Esophagus squamous epithelium (tissue), 5 donors: ENCODE data around the gene N4BP2. TPM values are rescaled to one million over a fixed set of nuclear protein-coding genes. Genes with fewer than 3 reads are reported as not detected.

Source experiments
- DNase-seq: peaks from one replicate; lab custom pipeline; 2025; lab: John Stamatoyannopoulos, UW
- H3K27ac ChIP-seq, 4 donors: fragments of 200-600 bp; sonication (generic); one replicate each; pipeline ENCODE4 v1.5.1; 2016 to 2019; ENCODE audit warnings: mild to moderate bottlenecking in 1 of 4
- H3K27me3 ChIP-seq, 4 donors: fragments of 200-600 bp; sonication (generic); 1 replicate in 3 of 4; 2 replicates in 1 of 4; pipeline versions ENCODE4 v1.5.1 to v1.6.0; 2017 to 2021; ENCODE audit warnings: antibody characterized with exemption in 1 of 4
- H3K36me3 ChIP-seq, 3 donors: fragments of 200-600 bp; sonication (generic); one replicate each; pipeline ENCODE4 v1.5.1; 2016 to 2019
- H3K4me1 ChIP-seq, 3 donors: fragments of 200-600 bp; sonication (generic); one replicate each; pipeline ENCODE4 v1.5.1; 2017 to 2019
- H3K4me3 ChIP-seq, 4 donors: fragments of 200-600 bp; sonication (generic); 1 replicate in 3 of 4; 2 replicates in 1 of 4; pipeline ENCODE4 v1.5.1; 2016 to 2019; ENCODE audit warnings: mild to moderate bottlenecking in 2 of 4, moderate library complexity in 1 of 4
- H3K9me3 ChIP-seq, 3 donors: fragments of 200-600 bp; sonication (generic); one replicate each; pipeline ENCODE4 v1.5.1; 2016 to 2019
- POLR2A ChIP-seq, 4 donors: fragments of 450-650 bp; IDR thresholded peaks; one replicate each; pipeline ENCODE4 v1.6.1; 2017; ENCODE audit warnings: antibody characterized with exemption in 4 of 4, mild to moderate bottlenecking in 4 of 4, moderate library complexity in 3 of 4
- WGBS, 2 donors: methylation state at CpG; one replicate each; pipeline ENCODE4 v1.1.5; 2018; 5-methylcytosine and 5-hydroxymethylcytosine counted together
- intact Hi-C: fragments of 100-400 bp; cut with DNase I; formaldehyde crosslinking; loops from one replicate; pipeline ENCODE4 v1.15.0; 2022
- total RNA-seq, 4 donors: library from RNA; depleted of rRNA; stranded (reverse); fragments of >200 nt; gene quantifications; one replicate each; pipeline ENCODE4 v1.1.0, GENCODE V29; 2016
- TF ChIP-seq, protein P1 (sequence below), 6 experiments: fragments of 450-650 bp in 4 of 6; fragments of 200-600 bp in 2 of 6; sonication (generic) in 2 of 6; IDR thresholded peaks; one replicate each; pipeline ENCODE4 v1.5.1; 2016 to 2019; ENCODE audit warnings: antibody characterized with exemption in 6 of 6, mild to moderate bottlenecking in 4 of 6, moderate library complexity in 4 of 6
- donor health status: DM: yes; HTN: yes; CAD: no.

Gene N4BP2
- total RNA-seq, 4 donors from 2014 or later: 4.2 to 11.1 (median 6.7) TPM

DNA sequence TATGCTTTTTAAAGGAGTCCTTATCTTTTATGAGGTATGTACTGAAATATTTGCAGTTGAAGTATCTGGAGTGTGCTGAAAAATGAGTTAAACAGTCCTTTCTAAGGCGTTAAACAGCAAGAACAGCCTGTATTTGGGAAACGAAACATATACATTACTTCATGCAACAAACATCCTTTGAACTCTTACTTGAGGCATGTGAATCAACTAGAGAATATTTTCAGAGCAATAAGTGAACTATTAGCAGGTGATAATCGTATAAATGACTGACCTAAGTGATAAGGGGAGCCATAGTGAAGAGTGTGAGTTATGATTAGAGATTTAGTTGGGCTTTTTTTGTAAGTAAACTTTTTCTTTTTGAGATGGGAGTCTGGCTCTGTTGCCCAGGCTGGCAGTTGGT, 94.3 kb downstream of the N4BP2 start:
- intact Hi-C loops: loop anchor here (5.0 kb wide), 1 partner anchor 156 kb away; no protein-coding TSS in a partner anchor
- Histone ChIP-seq H3K27me3 (no peaks in the 10 kb centered on the region), H3K27ac (no peak overlapping the region), H3K4me3 (no peak overlapping the region), H3K4me1 (no peaks in the 10 kb centered on the region), H3K9me3 (no peaks in the 10 kb centered on the region), H3K36me3 (no peaks in the 10 kb centered on the region)
- no peak for DNase-seq
- TF ChIP-seq, protein P1, sequence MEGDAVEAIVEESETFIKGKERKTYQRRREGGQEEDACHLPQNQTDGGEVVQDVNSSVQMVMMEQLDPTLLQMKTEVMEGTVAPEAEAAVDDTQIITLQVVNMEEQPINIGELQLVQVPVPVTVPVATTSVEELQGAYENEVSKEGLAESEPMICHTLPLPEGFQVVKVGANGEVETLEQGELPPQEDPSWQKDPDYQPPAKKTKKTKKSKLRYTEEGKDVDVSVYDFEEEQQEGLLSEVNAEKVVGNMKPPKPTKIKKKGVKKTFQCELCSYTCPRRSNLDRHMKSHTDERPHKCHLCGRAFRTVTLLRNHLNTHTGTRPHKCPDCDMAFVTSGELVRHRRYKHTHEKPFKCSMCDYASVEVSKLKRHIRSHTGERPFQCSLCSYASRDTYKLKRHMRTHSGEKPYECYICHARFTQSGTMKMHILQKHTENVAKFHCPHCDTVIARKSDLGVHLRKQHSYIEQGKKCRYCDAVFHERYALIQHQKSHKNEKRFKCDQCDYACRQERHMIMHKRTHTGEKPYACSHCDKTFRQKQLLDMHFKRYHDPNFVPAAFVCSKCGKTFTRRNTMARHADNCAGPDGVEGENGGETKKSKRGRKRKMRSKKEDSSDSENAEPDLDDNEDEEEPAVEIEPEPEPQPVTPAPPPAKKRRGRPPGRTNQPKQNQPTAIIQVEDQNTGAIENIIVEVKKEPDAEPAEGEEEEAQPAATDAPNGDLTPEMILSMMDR (IDR thresholded peaks at IDR 0.05): no peak
- TF ChIP-seq POLR2A (IDR thresholded peaks at IDR 0.05): no peak
- 75 to 88% methylated on average over 3 of the region's 3 CpGs for WGBS, 2 donors

DNA sequence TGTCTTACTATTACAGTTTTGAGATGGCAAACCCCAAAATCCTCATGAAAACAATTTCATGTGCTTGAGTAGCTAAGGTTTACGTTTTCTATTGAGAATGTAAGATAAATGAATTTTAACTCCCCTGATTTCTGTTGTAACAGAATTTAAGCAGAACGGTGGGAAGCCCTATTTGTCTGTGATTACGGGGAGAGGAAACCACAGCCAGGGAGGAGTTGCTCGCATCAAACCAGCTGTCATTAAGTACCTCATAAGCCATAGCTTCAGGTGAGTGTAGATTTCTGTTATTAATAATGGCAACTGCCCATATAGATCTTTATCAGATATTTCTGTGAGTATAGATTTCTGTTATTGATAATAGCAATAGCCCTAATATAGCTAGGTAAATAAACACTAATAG, 96.0 kb downstream of the N4BP2 start:
- WGBS, 2 donors: 67 to 77% methylated on average over 4 of the region's 4 CpGs
- DNase-seq: no peak
- intact Hi-C loops: loop anchor here (5.0 kb wide), 1 partner anchor 155 kb away; no protein-coding TSS in a partner anchor
- Histone ChIP-seq H3K4me3 (no peak overlapping the region), H3K9me3 (no peaks in the 10 kb centered on the region), H3K4me1 (no peaks in the 10 kb centered on the region), H3K27ac (no peak overlapping the region), H3K36me3 (no peaks in the 10 kb centered on the region), H3K27me3 (no peaks in the 10 kb centered on the region)
- TF ChIP-seq POLR2A (IDR thresholded peaks at IDR 0.05): no peak
- TF ChIP-seq, protein P1 (IDR thresholded peaks at IDR 0.05): no peak

DNA sequence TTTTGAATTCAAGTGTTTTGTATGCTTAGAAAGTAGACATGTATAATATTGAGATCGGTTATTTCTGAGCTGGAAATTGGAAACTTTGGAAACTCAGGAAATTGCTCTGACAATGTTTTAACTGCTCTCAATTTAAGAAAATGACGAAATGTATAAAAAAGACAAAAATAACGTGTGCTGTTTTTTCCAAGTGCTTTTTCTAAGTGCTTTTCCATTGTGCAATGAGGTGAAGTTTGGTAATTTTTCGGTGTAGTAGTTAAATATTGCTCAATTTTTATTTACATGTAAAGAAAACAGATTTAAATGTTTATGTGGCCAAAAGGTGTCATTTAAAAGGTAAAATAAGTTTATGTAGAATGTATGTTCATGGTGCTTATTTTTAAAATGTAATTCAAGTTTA, 100.8 kb downstream of the N4BP2 start:
- intact Hi-C loops: no loop called here
- Histone ChIP-seq H3K27me3 (no peaks in the 10 kb centered on the region), H3K27ac (no peak overlapping the region), H3K4me1 (no peaks in the 10 kb centered on the region), H3K4me3 (no peak overlapping the region), H3K9me3 (no peaks in the 10 kb centered on the region), H3K36me3 (peaks cover 0 to 9% (median 0%) of the 10 kb centered on the region in 3 donors)
- DNase-seq: no peak
- no peak for TF ChIP-seq POLR2A (IDR thresholded peaks at IDR 0.05)
- TF ChIP-seq, protein P1 (IDR thresholded peaks at IDR 0.05): no peak
- 73 to 78% methylated on average over 4 of the region's 4 CpGs for WGBS, 2 donors

DNA sequence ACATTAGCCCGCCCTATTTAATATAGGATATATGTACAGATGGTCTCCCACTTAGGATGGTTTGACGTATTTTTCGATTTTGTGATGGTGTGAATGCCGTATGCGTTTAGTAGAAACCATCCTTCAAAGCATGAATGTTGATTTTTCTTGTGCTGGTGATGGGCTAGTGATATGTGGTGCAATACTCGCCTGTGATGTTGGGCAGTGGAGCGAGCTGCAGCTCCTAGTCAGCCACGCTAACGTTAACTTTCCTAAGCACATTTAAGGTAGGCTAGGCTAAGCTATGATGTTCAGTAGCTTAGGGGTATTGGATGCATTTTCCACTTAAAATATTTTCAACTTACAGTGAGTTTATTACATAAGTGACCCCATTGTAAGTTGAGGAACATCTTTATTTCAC, 103.6 kb downstream of the N4BP2 start:
- Histone ChIP-seq H3K27ac (no peak overlapping the region), H3K36me3 (peaks cover 0 to 13% (median 0%) of the 10 kb centered on the region in 3 donors), H3K9me3 (no peaks in the 10 kb centered on the region), H3K4me3 (no peak overlapping the region), H3K4me1 (peaks cover 0 to 5% (median 0%) of the 10 kb centered on the region in 3 donors), H3K27me3 (no peaks in the 10 kb centered on the region)
- DNase-seq: no peak
- TF ChIP-seq, protein P1 (IDR thresholded peaks at IDR 0.05): no peak
- TF ChIP-seq POLR2A (IDR thresholded peaks at IDR 0.05): no peak
- WGBS, 2 donors: 92 to 98% methylated on average over 9 of the region's 9 CpGs
- intact Hi-C loops: no loop called here

DNA sequence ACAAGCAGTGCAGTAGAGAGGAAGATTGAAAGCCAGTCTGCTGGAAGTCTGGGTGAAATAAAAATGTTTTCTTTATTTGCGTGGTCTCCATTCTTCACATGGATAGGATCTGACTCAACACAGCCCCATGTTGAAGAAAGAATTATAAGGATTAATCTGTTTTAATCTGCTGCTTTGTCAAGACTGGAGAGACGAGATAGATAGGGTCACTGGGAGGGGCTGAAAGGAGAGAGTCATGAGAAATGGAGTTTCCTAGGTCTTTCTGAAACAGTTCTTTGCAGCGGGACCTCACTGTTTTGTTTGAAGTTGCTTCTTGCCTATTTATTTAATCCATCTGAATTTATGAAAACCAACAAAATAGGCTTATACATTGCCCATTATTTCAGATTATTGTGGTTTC, 107.8 kb downstream of the N4BP2 start:
- H3K4me3 ChIP-seq: no peak overlapping the region
- no peak for DNase-seq
- H3K9me3 ChIP-seq: peaks cover 0 to 11% (median 0%) of the 10 kb centered on the region in 3 donors
- H3K27me3 ChIP-seq: no peaks in the 10 kb centered on the region
- peaks cover 0 to 13% (median 0%) of the 10 kb centered on the region in 3 donors for H3K36me3 ChIP-seq
- WGBS, 2 donors: 46 to 64% methylated on average over 3 of the region's 3 CpGs
- intact Hi-C loops: no loop called here
- TF ChIP-seq POLR2A (IDR thresholded peaks at IDR 0.05): no peak
- TF ChIP-seq, protein P1 (IDR thresholded peaks at IDR 0.05): no peak
- peaks cover 0 to 5% (median 0%) of the 10 kb centered on the region in 3 donors for H3K4me1 ChIP-seq
- H3K27ac ChIP-seq: no peak overlapping the region
